K562 (cell line): ENCODE data around the gene LDAH. TPM values are rescaled to one million over a fixed set of nuclear protein-coding genes. Genes with fewer than 3 reads are reported as not detected.

Source experiments
- ATAC-seq: fragments of 200-7000 bp; cut with Tn5 transposase; 3 replicates; pipeline ENCODE4 v1.9.1; 2020; ENCODE audit warnings: moderate library complexity
- BruUV-seq: library from RNA; stranded (reverse); fragments of 400-500 nt; replicated peaks from 2 replicates; lab custom pipeline; 2021; lab: Mats Ljungman, UMichigan
- CTCF ChIA-PET: fragments of 300-600 bp; formaldehyde crosslinking; extraction: SDS; loops from one replicate; lab custom pipeline; 2021; ENCODE audit warnings: low intra/inter-chr PET ratio; lab: Yijun Ruan, JAX
- POLR2A ChIA-PET: fragments of 300-600, 350-650 bp; sonication (Branson Sonifier 250); formaldehyde crosslinking; extraction: SDS; loops from one replicate; lab custom pipeline; 2021; ENCODE audit warnings: antibody characterized with exemption, inconsistent platforms; lab: Yijun Ruan, JAX
- DNase-seq, 4 experiments: peaks; one replicate each; pipeline versions ENCODE4 v3.0.0 to v3.0.0-alpha.2; 2011 to 2018; ENCODE audit warnings: low spot score in 3 of 4, mixed read lengths in 3 of 4; ENCODE audit errors: extremely low read depth in 1 of 4
- FAIRE-seq: peaks from 2 replicates; lab custom pipeline; 2011; peaks lifted over from hg19 to GRCh38; lab: Jason Lieb, UNC
- H2AFZ ChIP-seq: 2 replicates; pipeline ENCODE4 v1.6.0; 2011; ENCODE audit warnings: low read depth, low read length, control low read depth, inconsistent platforms
- H3K27ac ChIP-seq: fragments of 200-600 bp; 3 replicates; pipeline ENCODE4 v1.8.0; 2011; ENCODE audit warnings: low read depth, mild to moderate bottlenecking, control low read depth, inconsistent platforms, low read length, moderate library complexity, mixed read lengths; ENCODE audit errors: extremely low read depth
- H3K27me3 ChIP-seq, 2 experiments: fragments of 300-600 bp in 1 of 2; 2 replicates in 1 of 2; 3 replicates in 1 of 2; pipeline versions ENCODE4 v1.6.0 to v1.8.0; 2011; ENCODE audit warnings: inconsistent platforms in 2 of 2, low read length in 2 of 2, mild to moderate bottlenecking in 1 of 2, mixed read lengths in 1 of 2, moderate library complexity in 1 of 2; ENCODE audit not compliant: control insufficient read depth in 2 of 2, insufficient read depth in 2 of 2
- H3K36me3 ChIP-seq: fragments of 300-600 bp; 3 replicates; pipeline ENCODE4 v1.8.0; 2011; ENCODE audit warnings: mild to moderate bottlenecking, low read length, inconsistent platforms; ENCODE audit not compliant: control insufficient read depth, insufficient read depth
- H3K4me1 ChIP-seq, 2 experiments: fragments of 200-600 bp in 1 of 2; replicated peaks in 1 of 2; 2 replicates in 1 of 2; 3 replicates in 1 of 2; pipeline versions ENCODE4 v1.5.1 to v1.8.0; 2011; ENCODE audit warnings: inconsistent platforms in 2 of 2, low read length in 2 of 2, mild to moderate bottlenecking in 1 of 2, mixed read lengths in 1 of 2, moderate library complexity in 1 of 2; ENCODE audit not compliant: control insufficient read depth in 2 of 2, insufficient read depth in 2 of 2
- H3K4me2 ChIP-seq: 2 replicates; pipeline ENCODE4 v1.6.1; 2011; ENCODE audit warnings: low read length, control low read depth, inconsistent platforms, mixed read lengths; ENCODE audit not compliant: insufficient read depth
- H3K4me3 ChIP-seq: fragments of 200-600 bp; sonication (generic), shearing (Covaris generic); 2 replicates; pipeline ENCODE4 v1.5.1; 2016; ENCODE audit warnings: control low read depth, inconsistent platforms
- H3K79me2 ChIP-seq: fragments of 200-600 bp; 3 replicates; pipeline ENCODE4 v1.8.0; 2011; ENCODE audit warnings: low read length, inconsistent platforms; ENCODE audit not compliant: control insufficient read depth, insufficient read depth
- H3K9ac ChIP-seq, 2 experiments: 2 replicates each; pipeline versions ENCODE4 v1.6.0 to v1.6.1; 2011; ENCODE audit warnings: low read depth in 2 of 2, low read length in 2 of 2, control low read depth in 1 of 2, inconsistent platforms in 1 of 2, mild to moderate bottlenecking in 1 of 2, mixed read lengths in 1 of 2; ENCODE audit not compliant: insufficient read depth in 1 of 2
- H3K9me1 ChIP-seq: one replicate; pipeline ENCODE4 v1.6.0; 2011; ENCODE audit warnings: inconsistent platforms, mild to moderate bottlenecking, low read length, moderate library complexity; ENCODE audit not compliant: control insufficient read depth, insufficient read depth
- H3K9me3 ChIP-seq: replicated peaks from 2 replicates; pipeline ENCODE4 v1.5.1; 2011; ENCODE audit warnings: low read depth, low read length, inconsistent platforms; ENCODE audit not compliant: control insufficient read depth, insufficient read depth
- H4K20me1 ChIP-seq: replicated peaks from 2 replicates; pipeline ENCODE4 v1.6.1; 2011; ENCODE audit warnings: low read length, inconsistent platforms, mixed read lengths; ENCODE audit not compliant: control insufficient read depth, insufficient read depth
- HDAC6 ChIP-seq: IDR thresholded peaks from 2 replicates; pipeline ENCODE4 v1.6.1; 2012; ENCODE audit warnings: low read depth, mild to moderate bottlenecking, control low read depth, inconsistent platforms, low read length, moderate library complexity
- HEY1 ChIP-seq: fragments of 250-450 bp; sonication (Bioruptor Pico); IDR thresholded peaks from 2 replicates; pipeline ENCODE4 v1.5.0; 2020; ENCODE audit warnings: mild to moderate bottlenecking, moderate library complexity, borderline replicate concordance
- IFI16 ChIP-seq: fragments of 250-450 bp; sonication (Bioruptor Pico); IDR thresholded peaks from 2 replicates; pipeline ENCODE4 v2.1.2; 2022; ENCODE audit warnings: mild to moderate bottlenecking, inconsistent platforms
- JUND ChIP-seq, 2 experiments: IDR thresholded peaks; 2 replicates in 1 of 2; 3 replicates in 1 of 2; pipeline ENCODE4 v1.6.1; 2011; ENCODE audit warnings: borderline replicate concordance in 2 of 2, low read depth in 2 of 2, low read length in 2 of 2, improper control_type of control experiment in 1 of 2, missing biosample characterization in 1 of 2, missing genetic modification characterization in 1 of 2, missing genetic modification reagents in 1 of 2
- MAFG ChIP-seq: fragments of 450-650 bp; conservative IDR thresholded peaks from 2 replicates; pipeline ENCODE4 v1.6.1; 2016; ENCODE audit warnings: missing genetic modification characterization, missing compliant biosample characterization
- MTA1 ChIP-seq: fragments of 450-650 bp; IDR thresholded peaks from 2 replicates; pipeline ENCODE4 v1.6.1; 2017; ENCODE audit warnings: borderline replicate concordance
- NFYB ChIP-seq: IDR thresholded peaks from 2 replicates; pipeline ENCODE4 v1.6.1; 2011; ENCODE audit warnings: mild to moderate bottlenecking, moderate library complexity; ENCODE audit not compliant: insufficient read length; ENCODE audit errors: extremely low read depth
- OTX1 ChIP-seq: fragments of 450-650 bp; formaldehyde crosslinking; IDR thresholded peaks from 2 replicates; pipeline ENCODE4 v1.4.0; 2022; ENCODE audit warnings: mild to moderate bottlenecking
- RBM39 ChIP-seq: fragments of 200-400 bp; formaldehyde crosslinking; optimal IDR thresholded peaks from 2 replicates; pipeline ENCODE3; 2018; ENCODE audit warnings: low read depth, low read length
- SOX6 ChIP-seq: fragments of 450-650 bp; IDR thresholded peaks from 2 replicates; pipeline ENCODE4 v1.6.1; 2014; ENCODE audit warnings: mild to moderate bottlenecking
- SRSF9 ChIP-seq: fragments of 200-400 bp; formaldehyde crosslinking; IDR thresholded peaks from 2 replicates; pipeline ENCODE4 v1.6.1; 2017; ENCODE audit warnings: low read depth, low read length, borderline replicate concordance
- TSC22D4 ChIP-seq: fragments of 450-650 bp; IDR thresholded peaks from 2 replicates; pipeline ENCODE4 v1.6.1; 2016; ENCODE audit warnings: missing genetic modification characterization, missing biosample characterization, control low read depth
- ZNF133 ChIP-seq: fragments of 250-450 bp; sonication (Bioruptor Pico); IDR thresholded peaks from 2 replicates; pipeline ENCODE4 v1.4.0; 2020; ENCODE audit warnings: mild to moderate bottlenecking
- ZNF263 ChIP-seq: sonication (generic); formaldehyde crosslinking; IDR thresholded peaks from 2 replicates; pipeline ENCODE4 v1.8.0; 2022; ENCODE audit warnings: mild to moderate bottlenecking, missing genetic modification reagents, borderline replicate concordance
- ZNF785 ChIP-seq: fragments of 250-450 bp; sonication (Bioruptor Pico); IDR thresholded peaks from 2 replicates; pipeline ENCODE4 v1.4.0; 2020; ENCODE audit warnings: mild to moderate bottlenecking
- WGBS: fragments of 100-300 bp; shearing (Covaris generic); methylation state at CpG from one replicate; pipeline ENCODE4 v1.1.6; 2016; ENCODE audit warnings: low coverage, mixed read lengths; ENCODE audit not compliant: insufficient coverage; ENCODE audit errors: missing lambda C conversion rate; 5-methylcytosine and 5-hydroxymethylcytosine counted together
- in situ Hi-C: fragments of 300-500 bp; cut with MboI; formaldehyde crosslinking; loops from 4 replicates; pipeline ENCODE4 v1.15.0; 2018; ENCODE audit warnings: inconsistent platforms, mixed read lengths
- intact Hi-C: fragments of 100-400 bp; cut with micrococcal nuclease; formaldehyde crosslinking; loops from 2 replicates; pipeline ENCODE4 v1.14.2; 2022
- polyA plus RNA-seq, 8 experiments: library from polyadenylated mRNA; depleted of rRNA in 4 of 8; stranded (reverse) in 5 of 8; unstranded in 3 of 8; fragments of >200 nt; fragmentation: Nextera tagmentation in 2 of 8; fragmentation: Illumina TruSeq in 1 of 8; extraction: Ambion mirVana in 2 of 8; extraction: Trizol in 1 of 8; gene quantifications; 2 replicates each; pipeline versions ENCODE4 v1.2.1 to v1.2.3, GENCODE V29; 2011 to 2014; ENCODE audit warnings: inconsistent platforms in 1 of 8, missing spikeins in 1 of 8
- total RNA-seq, 7 experiments: library from RNA; depleted of rRNA in 6 of 7; stranded (reverse); fragments of >200 nt in 6 of 7; fragmentation: Illumina TruSeq in 2 of 7; extraction: Trizol in 2 of 7; gene quantifications; 2 replicates each; pipeline versions ENCODE4 v1.2.1 to v1.2.3, GENCODE V29; 2011 to 2021; ENCODE audit warnings: low replicate concordance in 1 of 7
- TF ChIP-seq, protein P1 (sequence below): fragments of 450-650 bp; IDR thresholded peaks from 2 replicates; pipeline ENCODE4 v1.6.1; 2017; ENCODE audit warnings: mild to moderate bottlenecking, moderate library complexity
- TF ChIP-seq, protein P2 (sequence below): fragments of 150-350 bp; conservative IDR thresholded peaks from 2 replicates; pipeline ENCODE4 v1.6.1; 2014; ENCODE audit warnings: low read length

LDAH gene
- total and polyA plus RNA-seq, 9 of the 15 experiments (the other 6 are each of a cell fraction or from before 2014, with no cell fraction given) = 22.3 to 60.1 (median 40.0) TPM

DNA sequence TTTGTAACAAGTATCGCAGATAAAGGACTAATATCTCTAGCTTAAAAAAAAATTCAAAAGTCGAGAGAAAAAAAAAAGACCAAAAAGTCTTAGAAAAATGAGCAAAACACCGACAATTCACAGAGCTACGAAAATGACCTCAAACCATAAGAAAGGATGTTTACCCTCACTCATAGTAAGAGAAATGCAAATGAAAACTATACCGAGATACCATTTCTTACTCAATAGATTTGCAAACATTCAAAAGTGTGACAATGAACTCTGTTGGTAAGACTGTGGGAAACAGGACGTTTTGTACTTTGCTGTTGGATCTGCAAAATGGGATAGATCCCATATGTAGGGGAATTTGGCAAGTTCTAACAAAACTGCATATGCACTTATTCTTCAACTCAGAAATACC lies 39.9 kb upstream of the LDAH start:
- no peaks in the 10 kb centered on the region for H3K36me3 ChIP-seq
- H3K4me3 ChIP-seq = no peak overlapping the region
- no peak overlapping the region for H3K9ac ChIP-seq
- intact Hi-C loops = no loop called here
- CTCF ChIA-PET = no interaction called here
- no peaks in the 10 kb centered on the region for H3K9me3 ChIP-seq
- H3K27me3 ChIP-seq = peaks cover 0 to 2% of the 10 kb centered on the region in 2 experiments; a peak in 1 of 5 replicates
- DNase-seq = no peak
- TF ChIP-seq, protein P1, sequence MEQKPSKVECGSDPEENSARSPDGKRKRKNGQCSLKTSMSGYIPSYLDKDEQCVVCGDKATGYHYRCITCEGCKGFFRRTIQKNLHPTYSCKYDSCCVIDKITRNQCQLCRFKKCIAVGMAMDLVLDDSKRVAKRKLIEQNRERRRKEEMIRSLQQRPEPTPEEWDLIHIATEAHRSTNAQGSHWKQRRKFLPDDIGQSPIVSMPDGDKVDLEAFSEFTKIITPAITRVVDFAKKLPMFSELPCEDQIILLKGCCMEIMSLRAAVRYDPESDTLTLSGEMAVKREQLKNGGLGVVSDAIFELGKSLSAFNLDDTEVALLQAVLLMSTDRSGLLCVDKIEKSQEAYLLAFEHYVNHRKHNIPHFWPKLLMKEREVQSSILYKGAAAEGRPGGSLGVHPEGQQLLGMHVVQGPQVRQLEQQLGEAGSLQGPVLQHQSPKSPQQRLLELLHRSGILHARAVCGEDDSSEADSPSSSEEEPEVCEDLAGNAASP = no peak
- TF ChIP-seq ZNF785 = no peak
- TF ChIP-seq, protein P2, sequence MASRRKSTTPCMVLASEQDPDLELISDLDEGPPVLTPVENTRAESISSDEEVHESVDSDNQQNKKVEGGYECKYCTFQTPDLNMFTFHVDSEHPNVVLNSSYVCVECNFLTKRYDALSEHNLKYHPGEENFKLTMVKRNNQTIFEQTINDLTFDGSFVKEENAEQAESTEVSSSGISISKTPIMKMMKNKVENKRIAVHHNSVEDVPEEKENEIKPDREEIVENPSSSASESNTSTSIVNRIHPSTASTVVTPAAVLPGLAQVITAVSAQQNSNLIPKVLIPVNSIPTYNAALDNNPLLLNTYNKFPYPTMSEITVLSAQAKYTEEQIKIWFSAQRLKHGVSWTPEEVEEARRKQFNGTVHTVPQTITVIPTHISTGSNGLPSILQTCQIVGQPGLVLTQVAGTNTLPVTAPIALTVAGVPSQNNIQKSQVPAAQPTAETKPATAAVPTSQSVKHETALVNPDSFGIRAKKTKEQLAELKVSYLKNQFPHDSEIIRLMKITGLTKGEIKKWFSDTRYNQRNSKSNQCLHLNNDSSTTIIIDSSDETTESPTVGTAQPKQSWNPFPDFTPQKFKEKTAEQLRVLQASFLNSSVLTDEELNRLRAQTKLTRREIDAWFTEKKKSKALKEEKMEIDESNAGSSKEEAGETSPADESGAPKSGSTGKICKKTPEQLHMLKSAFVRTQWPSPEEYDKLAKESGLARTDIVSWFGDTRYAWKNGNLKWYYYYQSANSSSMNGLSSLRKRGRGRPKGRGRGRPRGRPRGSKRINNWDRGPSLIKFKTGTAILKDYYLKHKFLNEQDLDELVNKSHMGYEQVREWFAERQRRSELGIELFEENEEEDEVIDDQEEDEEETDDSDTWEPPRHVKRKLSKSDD = no peak
- no peak for TF ChIP-seq HEY1 (CRISPR knock-in tag)
- TF ChIP-seq TSC22D4 = no peak
- TF ChIP-seq OTX1 (CRISPR knock-in tag) = no peak
- TF ChIP-seq IFI16 (CRISPR knock-in tag) = no peak
- TF ChIP-seq SRSF9 = no peak
- no peak for TF ChIP-seq ZNF263 (CRISPR knock-in tag)
- TF ChIP-seq JUND (IDR thresholded peaks at IDR 0.05; ENCODE audit: borderline replicate concordance, low read depth, low read length) = no peak
- no peak for TF ChIP-seq JUND (tag; IDR thresholded peaks at IDR 0.05; ENCODE audit: borderline replicate concordance, low read depth, low read length)
- no peak for TF ChIP-seq HDAC6
- TF ChIP-seq SOX6 = no peak
- no peak for TF ChIP-seq MAFG (tag)
- TF ChIP-seq ZNF133 = no peak
- no peak for TF ChIP-seq RBM39
- no peak for TF ChIP-seq NFYB
- no peak for TF ChIP-seq MTA1
- TF ChIP-seq, all 486 proteins: peak for 0
- no peak overlapping the region for H3K27ac ChIP-seq
- 0% methylated on average over 6 of the region's 6 CpGs for WGBS
- H3K9me1 ChIP-seq = no peaks in the 10 kb centered on the region
- H3K79me2 ChIP-seq = no peaks in the 10 kb centered on the region
- no peak overlapping the region for H2AFZ ChIP-seq
- BruUV-seq = no TSS peak
- no peaks in the 10 kb centered on the region for H3K4me1 ChIP-seq
- FAIRE-seq (no peak), ATAC-seq (no peak)
- H3K4me2 ChIP-seq = no peak overlapping the region
- H4K20me1 ChIP-seq = no peaks in the 10 kb centered on the region
- POLR2A ChIA-PET = no interaction called here
- in situ Hi-C loops = no loop called here
